Pancreas (tissue), 10 donors: ENCODE data around the gene HSPBP1. TPM values are rescaled to one million over a fixed set of nuclear protein-coding genes. Genes with fewer than 3 reads are reported as not detected.

Experiments
- ATAC-seq, 4 donors: fragments of 200-7000 bp; cut with Tn5 transposase; one replicate each; pipeline versions ENCODE4 v1.8.0 to v1.9.1; 2020; ENCODE audit warnings: mild to moderate bottlenecking in 4 of 4, moderate library complexity in 4 of 4
- DNase-seq, 6 donors: peaks; one replicate each; pipeline ENCODE4 v3.0.0-alpha.2; 2020
- FAIRE-seq: peaks from 2 replicates; lab custom pipeline; 2012; peaks lifted over from hg19 to GRCh38; lab: Jason Lieb, UNC
- H3K27ac ChIP-seq, 4 donors: fragments of 200-600 bp; sonication (generic); 1 replicate in 3 of 4; 2 replicates in 1 of 4; pipeline versions ENCODE4 v1.5.0 to v1.8.0; 2020
- H3K27me3 ChIP-seq, 4 donors: fragments of 200-600 bp; one replicate each; pipeline ENCODE4 v1.8.0; 2021
- H3K36me3 ChIP-seq, 3 donors: fragments of 200-600 bp; sonication (generic) in 1 of 3; one replicate each; pipeline versions ENCODE4 v1.5.0 to v1.8.0; 2020 to 2021
- H3K4me1 ChIP-seq, 3 donors: fragments of 200-600 bp; one replicate each; pipeline ENCODE4 v1.8.0; 2021
- H3K4me3 ChIP-seq, 4 donors: fragments of 200-600 bp; sonication (generic) in 2 of 4; one replicate each; pipeline versions ENCODE4 v1.5.0 to v1.8.0; 2020 to 2021
- H3K9me3 ChIP-seq, 4 donors: fragments of 200-600 bp; one replicate each; pipeline ENCODE4 v1.8.0; 2021
- WGBS, 2 donors: extraction: QIAGEN DNeasy Blood & Tissue Kit; methylation state at CpG; one replicate each; pipeline ENCODE4 v1.1.7; 2013; 5-methylcytosine and 5-hydroxymethylcytosine counted together
- intact Hi-C, 3 donors: fragments of 100-400 bp; cut with DNase I; formaldehyde crosslinking; loops; one replicate each; pipeline versions ENCODE4 v1.11.1 to v1.14.2; 2022
- polyA plus RNA-seq, 2 donors: library from polyadenylated mRNA; stranded (reverse); fragments of 200-250 nt; gene quantifications; one replicate each; pipeline ENCODE4 v1.2.3, GENCODE V29; 2013
- total RNA-seq, 6 donors: library from RNA; stranded (reverse); fragmentation: NEBNext Ultra II Directional in 4 of 6; extraction: Animal tissue kit (Norgen Biotek cat#: 25700) in 4 of 6; gene quantifications; one replicate each; pipeline versions ENCODE4 v1.2.1 to v1.2.4, GENCODE V29; 2021 to 2023
- TF ChIP-seq, protein P1 (sequence below), 4 donors: fragments of 200-600 bp; sonication (generic) in 3 of 4; IDR thresholded peaks; one replicate each; pipeline versions ENCODE4 v1.5.0 to v1.8.0; 2021; ENCODE audit warnings: antibody characterized with exemption in 4 of 4
- donor health status: healthy with polysubstance abuse.
- donor health status: DM: no; HTN: no; CAD: no; lungs with moderate emphysema.
- donor health status: DM: no; HTN: no; CAD: no.
- donor health status: control.
- donor health status: control.
- donor health status: Bipolar disorder and iron deficiency.
- donor health status: DM: yes; HTN: yes; CAD: no.
- donor health status: DM: no; HTN: no; CAD: no.
- donor health status: DM: no; HTN: no; CAD: no.
- donor health status: DM: yes; HTN: yes; CAD: no.

The HSPBP1 gene
- total and polyA plus RNA-seq, 8 donors, result 7.0 to 29.5 (median 12.8) TPM

DNA sequence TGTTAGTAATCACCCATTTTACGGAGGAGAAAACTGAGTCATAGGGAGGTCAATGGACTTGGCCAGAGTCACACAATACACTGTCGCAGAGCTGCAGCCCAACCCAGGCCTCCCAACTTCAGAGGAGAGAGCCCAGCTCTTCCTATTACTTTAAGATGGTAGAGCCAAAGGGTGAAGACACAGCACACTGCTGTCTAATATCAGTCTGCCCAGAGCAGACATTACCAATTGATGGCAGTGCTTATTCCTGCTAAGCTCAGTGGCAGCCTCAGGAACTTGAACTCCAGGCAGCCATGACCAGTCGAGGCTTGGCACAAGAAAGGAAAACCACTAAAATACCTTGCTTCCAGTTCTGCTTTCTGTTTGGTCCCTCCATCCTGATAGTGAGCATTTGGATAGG lies 26.8 kb upstream of the HSPBP1 start:
- no peak for FAIRE-seq

DNA sequence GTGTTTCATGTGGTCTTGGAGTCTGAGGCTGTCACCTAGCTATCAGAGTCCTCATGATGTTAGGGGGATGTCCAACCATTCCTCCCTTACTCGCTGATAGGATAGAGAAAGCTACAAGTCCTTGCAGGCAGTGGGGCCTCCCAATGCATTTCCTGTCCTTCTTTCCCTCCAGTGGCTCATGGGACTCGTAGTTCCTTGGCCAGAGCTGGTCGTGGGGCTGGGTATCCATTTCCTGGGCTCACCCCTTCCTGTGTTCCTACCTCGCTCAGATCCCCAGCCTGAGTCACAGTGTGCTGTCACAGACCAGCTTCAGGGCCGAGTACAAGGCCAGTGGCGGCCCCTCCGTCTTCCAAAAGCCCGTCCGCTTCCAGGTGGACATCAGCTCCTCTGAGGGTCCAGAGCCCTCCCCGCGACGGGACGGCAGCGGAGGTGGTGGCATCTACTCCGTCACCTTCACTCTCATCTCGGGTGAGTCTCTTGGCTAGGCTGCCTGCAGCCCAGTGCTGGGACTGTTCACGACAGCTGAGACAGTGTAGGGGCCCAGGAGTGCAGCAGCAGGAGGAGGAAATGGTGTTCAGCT lies 26.2 kb upstream of the HSPBP1 start:
- FAIRE-seq (no peak), ATAC-seq (no peak), DNase-seq (no peak)
- no peaks in the 10 kb centered on the region for H3K9me3 ChIP-seq
- intact Hi-C loops, result loop anchor here in 1 of 3 donors (10.0 kb wide), 1 partner anchor 69 kb away; the partner anchor contains the start of genes IL11 and TMEM190
- H3K4me1 ChIP-seq, result no peaks in the 10 kb centered on the region
- H3K27ac ChIP-seq, result no peak overlapping the region
- H3K36me3 ChIP-seq, result no peaks in the 10 kb centered on the region
- WGBS, 2 donors, result 75 to 84% methylated on average over 17 of the region's 17 CpGs
- TF ChIP-seq, protein P1, sequence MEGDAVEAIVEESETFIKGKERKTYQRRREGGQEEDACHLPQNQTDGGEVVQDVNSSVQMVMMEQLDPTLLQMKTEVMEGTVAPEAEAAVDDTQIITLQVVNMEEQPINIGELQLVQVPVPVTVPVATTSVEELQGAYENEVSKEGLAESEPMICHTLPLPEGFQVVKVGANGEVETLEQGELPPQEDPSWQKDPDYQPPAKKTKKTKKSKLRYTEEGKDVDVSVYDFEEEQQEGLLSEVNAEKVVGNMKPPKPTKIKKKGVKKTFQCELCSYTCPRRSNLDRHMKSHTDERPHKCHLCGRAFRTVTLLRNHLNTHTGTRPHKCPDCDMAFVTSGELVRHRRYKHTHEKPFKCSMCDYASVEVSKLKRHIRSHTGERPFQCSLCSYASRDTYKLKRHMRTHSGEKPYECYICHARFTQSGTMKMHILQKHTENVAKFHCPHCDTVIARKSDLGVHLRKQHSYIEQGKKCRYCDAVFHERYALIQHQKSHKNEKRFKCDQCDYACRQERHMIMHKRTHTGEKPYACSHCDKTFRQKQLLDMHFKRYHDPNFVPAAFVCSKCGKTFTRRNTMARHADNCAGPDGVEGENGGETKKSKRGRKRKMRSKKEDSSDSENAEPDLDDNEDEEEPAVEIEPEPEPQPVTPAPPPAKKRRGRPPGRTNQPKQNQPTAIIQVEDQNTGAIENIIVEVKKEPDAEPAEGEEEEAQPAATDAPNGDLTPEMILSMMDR (IDR thresholded peaks at IDR 0.05), result no peak
- H3K4me3 ChIP-seq, result no peak overlapping the region
- no peaks in the 10 kb centered on the region for H3K27me3 ChIP-seq

More for the DNA sequence above, 26.8 kb upstream of the HSPBP1 start:
- no peak overlapping the region for H3K4me3 ChIP-seq
- TF ChIP-seq, protein P1 (IDR thresholded peaks at IDR 0.05), result no peak
- 63 to 76% methylated on average over 3 of the region's 3 CpGs for WGBS, 2 donors
- H3K4me1 ChIP-seq, result no peaks in the 10 kb centered on the region
- H3K36me3 ChIP-seq, result no peaks in the 10 kb centered on the region
- DNase-seq (no peak), ATAC-seq (no peak)
- H3K9me3 ChIP-seq, result no peaks in the 10 kb centered on the region
- H3K27me3 ChIP-seq, result no peaks in the 10 kb centered on the region
- intact Hi-C loops, result loop anchor here in 1 of 3 donors (10.0 kb wide), 1 partner anchor 68 kb away; the partner anchor contains the start of genes IL11 and TMEM190
- no peak overlapping the region for H3K27ac ChIP-seq

DNA sequence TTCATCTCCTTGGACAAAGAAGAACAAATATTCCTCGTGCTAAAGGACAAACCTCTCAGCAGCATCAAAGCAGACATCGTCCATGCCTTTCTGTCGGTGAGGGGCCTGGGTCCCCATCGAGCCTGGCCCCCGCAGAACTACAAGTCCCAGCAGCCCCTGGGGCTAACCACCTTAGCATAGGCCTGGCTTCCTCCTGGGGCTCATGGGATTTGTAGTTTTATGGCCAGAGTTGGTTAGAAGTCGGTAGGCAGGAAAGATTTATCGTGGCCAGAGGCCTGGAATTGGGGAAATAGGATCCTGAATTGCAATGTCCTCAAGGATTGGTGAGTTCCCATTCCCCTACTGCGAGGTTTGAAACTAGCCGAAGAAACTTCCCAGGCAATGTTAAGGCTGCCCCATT lies 25.6 kb upstream of the HSPBP1 start:
- Histone ChIP-seq H3K27me3 (no peaks in the 10 kb centered on the region), H3K9me3 (no peaks in the 10 kb centered on the region), H3K4me3 (no peak overlapping the region), H3K36me3 (no peaks in the 10 kb centered on the region), H3K27ac (no peak overlapping the region), H3K4me1 (no peaks in the 10 kb centered on the region)
- FAIRE-seq (no peak), ATAC-seq (peak; percentile 44 to 71 (median 58)), DNase-seq (no peak)
- TF ChIP-seq, protein P1 (IDR thresholded peaks at IDR 0.05), result no peak
- intact Hi-C loops, result loop anchor here in 1 of 3 donors (10.0 kb wide), 1 partner anchor 69 kb away; the partner anchor contains the start of genes IL11 and TMEM190
- 71 to 81% methylated on average over 9 of the region's 9 CpGs for WGBS, 2 donors

DNA sequence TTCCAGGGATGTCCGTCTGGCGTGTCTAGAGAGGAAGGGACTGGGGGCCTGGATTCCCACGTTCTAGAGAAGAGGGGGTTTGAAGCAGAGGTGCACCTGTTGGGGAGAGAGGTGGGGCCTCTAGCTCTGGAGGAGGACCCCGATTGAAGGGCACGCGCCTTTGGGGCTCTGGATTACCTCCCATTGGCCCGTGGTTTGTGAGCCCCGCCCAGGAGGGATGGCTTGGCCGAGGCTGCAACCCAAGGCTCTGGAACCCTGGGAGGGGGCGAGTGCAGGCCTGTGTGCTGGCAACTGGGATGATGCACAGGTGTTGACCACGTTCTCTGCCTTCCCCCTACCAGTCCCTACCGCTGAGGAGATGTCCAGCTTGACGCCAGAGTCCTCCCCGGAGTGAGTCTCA lies 25.1 kb upstream of the HSPBP1 start:
- WGBS, 2 donors, result 65 to 77% methylated on average over 14 of the region's 14 CpGs
- FAIRE-seq (no peak), DNase-seq (no peak), ATAC-seq (no peak)
- TF ChIP-seq, protein P1 (IDR thresholded peaks at IDR 0.05), result no peak
- intact Hi-C loops, result loop anchor here in 1 of 3 donors (10.0 kb wide), 1 partner anchor 70 kb away; the partner anchor contains the start of genes IL11 and TMEM190
- H3K4me3 ChIP-seq, result no peak overlapping the region
- no peaks in the 10 kb centered on the region for H3K36me3 ChIP-seq
- no peaks in the 10 kb centered on the region for H3K27me3 ChIP-seq
- no peaks in the 10 kb centered on the region for H3K4me1 ChIP-seq
- H3K9me3 ChIP-seq, result no peaks in the 10 kb centered on the region
- H3K27ac ChIP-seq, result no peak overlapping the region
